Myocyte (in vitro differentiated cells): ENCODE data around the gene SEBOX. TPM values are rescaled to one million over a fixed set of nuclear protein-coding genes. Genes with fewer than 3 reads are reported as not detected.

Source experiments
- DNase-seq: peaks from one replicate; pipeline ENCODE4 v3.0.0-alpha.2; 2012; ENCODE audit warnings: low read depth
- polyA plus RNA-seq: library from polyadenylated mRNA; unstranded; fragments of >200 nt; gene quantifications from one replicate; pipeline ENCODE4 v1.2.1, GENCODE V29; 2012; ENCODE audit warnings: missing spikeins
- total RNA-seq: library from RNA; depleted of rRNA; stranded (reverse); fragments of >200 nt; gene quantifications from 2 replicates; pipeline ENCODE4 v1.2.3, GENCODE V29; 2014

SEBOX gene
- total RNA-seq = not detected in 2 replicates
- not detected for polyA plus RNA-seq

GRCh38 chr17:28364665-28365363 is at the start of gene SEBOX:
Gene SEBOX, minus strand, starts transcription at chr17:28365199. Its CDS starts 48 bp downstream, at chr17:28365151.
- no peak for DNase-seq

DNA sequence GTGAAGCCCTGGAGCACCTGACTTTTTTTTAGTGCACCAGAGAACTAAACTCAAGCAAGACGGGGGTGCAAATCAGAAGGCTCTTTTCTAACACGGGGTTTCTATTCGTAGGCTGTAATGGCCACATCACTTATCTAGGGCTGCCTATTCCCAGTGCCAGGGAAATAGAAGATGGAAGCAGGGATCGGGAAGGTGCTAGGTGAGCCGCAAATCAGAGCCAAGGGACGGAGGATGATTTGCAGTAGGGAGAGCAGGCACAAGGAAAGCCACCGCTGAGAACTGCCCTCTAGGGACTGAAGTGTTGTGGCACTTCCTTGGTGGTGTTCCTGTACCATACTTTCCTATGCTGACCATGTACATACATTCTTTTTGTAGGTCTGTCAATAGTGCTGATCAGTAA is 48.8 kb upstream of the SEBOX start:
- no peak for DNase-seq

DNA sequence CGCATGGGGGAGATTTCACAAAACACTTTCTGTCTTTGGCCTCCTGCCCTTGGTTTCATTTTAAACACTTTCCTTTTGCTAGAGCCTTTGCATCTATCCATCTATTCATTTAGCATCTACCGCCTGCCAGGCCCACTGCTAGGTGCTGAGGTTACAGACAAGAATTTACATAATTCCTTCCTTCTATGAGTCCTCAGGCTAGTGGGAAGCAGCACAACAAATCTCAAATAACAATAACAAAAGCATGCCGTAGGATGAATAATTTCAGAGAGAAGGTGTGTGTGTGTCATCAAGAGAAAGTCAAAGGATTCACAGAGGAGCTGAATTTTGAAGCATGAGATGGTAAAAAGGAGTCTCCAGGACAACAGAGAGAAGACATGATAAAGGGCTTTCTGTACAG is 47.1 kb upstream of the SEBOX start:
- DNase-seq = no peak

DNA sequence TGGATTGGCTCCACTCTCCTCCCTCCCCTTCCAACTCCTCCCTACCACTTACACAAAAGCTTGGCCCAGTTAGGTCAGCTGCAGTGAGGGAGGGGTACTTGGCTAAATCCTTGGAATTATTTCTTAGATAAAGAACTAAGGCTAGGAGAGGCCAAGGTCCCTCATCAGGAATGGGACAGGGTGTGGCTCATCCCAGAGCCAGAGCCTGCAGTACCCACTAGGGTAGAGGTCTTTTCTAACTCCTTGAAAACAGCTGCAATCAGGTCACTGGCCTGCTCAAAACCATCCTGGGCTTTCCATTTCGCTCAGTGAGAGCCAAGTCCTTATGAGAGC is 42.9 kb upstream of the SEBOX start:
- DNase-seq = no peak

DNA sequence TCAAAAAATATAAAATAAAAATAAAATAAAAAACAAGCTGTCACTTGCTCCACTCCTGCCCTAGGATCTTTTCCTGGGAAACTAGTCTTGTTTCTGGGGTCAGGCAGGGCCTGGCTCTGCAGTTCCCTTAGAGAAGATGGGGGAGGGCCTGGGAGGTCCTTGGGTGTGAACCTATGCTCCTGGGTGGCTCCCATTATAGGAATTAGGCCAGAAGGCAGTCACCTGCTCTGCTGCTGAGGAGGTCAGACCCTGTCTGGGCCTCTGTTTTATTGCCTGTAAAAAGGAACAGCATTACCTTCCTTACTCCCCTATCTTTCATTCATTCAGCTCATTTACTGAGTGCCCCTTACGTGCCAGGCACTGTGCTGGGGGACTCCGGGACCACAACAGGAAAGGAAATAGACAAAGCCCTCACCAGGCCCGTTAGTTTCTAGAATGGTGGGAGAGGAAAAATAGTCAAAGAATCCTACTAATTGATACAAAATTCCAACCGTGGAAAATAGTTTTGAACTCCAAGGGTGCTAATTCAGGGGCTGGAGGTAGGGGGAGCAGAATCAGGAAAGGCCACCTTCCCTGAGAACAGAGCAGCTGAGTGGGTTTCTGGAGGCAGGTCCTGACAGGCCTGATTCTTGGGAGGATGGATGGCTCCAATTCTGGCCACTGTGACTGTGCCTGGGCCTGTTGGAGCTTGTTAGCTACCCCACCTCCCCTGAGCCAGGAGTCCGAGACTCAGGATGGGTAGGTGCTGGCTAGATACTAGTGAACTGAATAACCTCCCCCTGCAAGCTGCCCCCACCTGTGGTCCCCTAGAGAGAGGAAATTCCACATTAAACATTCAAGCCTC is 42.4 kb upstream of the SEBOX start:
- no peak for DNase-seq

GRCh38 chr17:28406473-28406814 is 41.4 kb upstream of the SEBOX start:
- no peak for DNase-seq

DNA sequence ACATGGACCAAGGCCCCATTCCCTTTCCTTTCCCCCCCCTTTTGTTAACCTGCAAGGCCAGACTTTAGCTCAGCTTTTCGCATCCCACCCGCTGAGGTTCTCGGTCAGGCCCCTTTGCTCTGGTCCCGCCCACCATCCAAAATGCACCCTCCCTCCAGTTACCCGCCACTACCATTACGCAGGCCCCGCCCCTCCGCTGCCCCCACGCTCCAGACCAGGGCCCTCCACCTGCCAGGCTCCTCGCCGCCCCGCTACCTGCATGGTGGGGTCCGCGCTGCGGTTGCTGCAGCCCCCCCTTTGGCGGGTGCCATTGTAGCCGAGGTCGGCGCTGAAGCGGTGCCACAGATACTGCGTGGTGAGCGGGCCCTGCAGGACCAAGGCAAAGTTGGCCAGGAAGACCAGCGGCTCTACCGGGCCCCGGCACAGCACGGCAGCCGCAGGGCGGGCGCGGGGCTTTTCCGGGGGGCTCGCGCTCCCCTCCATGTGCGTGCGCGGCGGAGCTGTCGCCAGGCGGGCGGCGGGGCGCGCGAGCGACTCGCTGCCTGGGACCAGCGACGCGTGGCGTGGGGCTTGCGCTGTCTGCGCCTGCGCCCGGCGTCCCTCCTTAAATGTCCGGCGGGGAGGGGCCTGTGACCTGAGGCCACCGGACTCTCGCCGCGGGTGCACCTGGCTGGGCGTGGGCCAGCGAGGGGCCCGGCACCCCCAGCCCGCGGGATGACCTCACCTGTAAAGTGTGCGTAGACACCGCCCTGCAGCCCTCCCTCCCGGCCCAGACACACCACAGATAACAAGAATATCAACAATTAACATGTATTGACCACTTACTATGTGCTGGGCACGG is 40.9 kb upstream of the SEBOX start, which contains the start of gene SLC46A1:
Gene SLC46A1, minus strand, starts transcription at position 581 of the 841 bp plus-strand sequence. Its CDS starts 98 bp downstream, at position 483.
- DNase-seq = no peak

DNA sequence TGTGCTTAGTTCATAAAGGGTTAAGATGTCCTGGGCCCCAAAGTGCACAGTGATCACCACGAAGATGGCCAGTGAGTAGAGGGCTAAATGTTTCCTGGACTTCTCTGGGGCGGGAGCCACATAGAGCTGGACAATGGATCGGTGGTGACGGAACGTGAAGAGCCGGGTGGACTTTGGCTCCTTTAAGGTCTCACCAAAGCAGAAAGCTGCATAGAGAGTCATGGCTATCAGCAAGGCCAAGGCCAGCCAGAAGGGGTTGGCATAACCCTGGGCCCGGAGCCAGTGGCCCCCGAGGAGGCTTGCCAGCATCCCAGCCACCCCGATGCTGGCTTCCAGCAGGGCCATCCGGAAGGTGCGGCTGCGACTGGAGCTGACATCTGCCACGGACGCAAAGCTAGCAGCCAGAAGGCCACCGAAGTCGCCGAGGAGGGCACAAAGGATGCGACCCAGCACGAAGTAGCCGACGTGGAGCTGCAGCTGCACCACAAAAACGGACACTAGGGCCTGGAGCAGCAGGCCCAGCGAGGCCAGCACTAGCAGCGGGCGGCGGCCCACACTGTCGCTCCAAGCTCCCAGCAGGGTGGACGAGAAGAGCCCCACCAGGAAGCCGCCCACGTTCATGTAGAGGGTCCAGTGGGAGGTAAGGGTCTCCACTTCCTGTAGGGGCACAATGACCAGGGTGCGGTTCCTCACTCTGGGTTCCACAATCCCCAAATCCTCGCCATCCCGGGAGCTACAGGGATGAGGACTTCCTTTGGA is 40.0 kb upstream of the SEBOX start:
- no peak for DNase-seq

DNA sequence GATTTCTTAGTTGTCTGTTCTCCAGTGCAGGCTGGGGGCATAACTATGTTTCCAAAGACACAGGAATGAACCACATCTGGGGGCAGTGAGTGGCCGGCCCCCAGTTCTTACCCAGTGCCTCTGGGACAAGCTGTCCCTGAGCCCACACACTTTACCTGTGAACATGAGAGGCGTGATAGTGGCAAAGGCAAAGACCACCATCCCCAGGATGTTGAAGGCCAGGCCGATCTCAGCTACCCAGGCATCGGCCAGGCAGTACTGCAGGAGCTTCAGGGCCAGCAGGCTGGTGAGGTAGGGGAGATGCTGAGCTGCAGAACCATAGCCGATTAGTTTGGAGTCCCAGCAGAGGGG is 39.4 kb upstream of the SEBOX start:
- no peak for DNase-seq

GRCh38 chr17:28404007-28404406 is 39.0 kb upstream of the SEBOX start:
- DNase-seq = no peak

- DNase-seq = no peak
Measured at GRCh38 chr17:28402844-28403243, 37.8 kb upstream of the SEBOX start.

- DNase-seq = no peak
Measured at GRCh38 chr17:28402224-28402630, 37.2 kb upstream of the SEBOX start.

DNA sequence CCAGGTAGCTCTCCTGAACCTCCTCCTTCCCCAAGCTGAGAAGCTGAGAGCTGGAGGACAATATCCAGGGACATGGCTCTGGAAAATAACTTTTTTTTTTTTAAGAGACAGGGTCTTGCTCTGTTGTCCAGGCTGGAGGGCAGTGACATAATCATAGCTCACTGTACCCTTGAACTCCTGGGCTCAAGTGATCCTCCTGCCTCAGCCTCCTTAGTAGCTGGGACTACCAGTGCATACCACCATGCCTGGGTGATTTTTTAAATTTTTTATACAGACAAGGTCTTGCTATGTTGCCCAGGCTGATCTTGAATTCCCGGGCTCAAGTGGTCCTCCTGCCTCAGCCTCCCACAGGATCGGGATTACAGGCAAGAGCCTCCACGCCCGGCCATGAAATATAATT is 34.8 kb upstream of the SEBOX start:
- DNase-seq = no peak

GRCh38 chr17:28398280-28398981 is 33.4 kb upstream of the SEBOX start:
- DNase-seq = peak; percentile 42

GRCh38 chr17:28397687-28398279 is 32.8 kb upstream of the SEBOX start:
- no peak for DNase-seq

DNA sequence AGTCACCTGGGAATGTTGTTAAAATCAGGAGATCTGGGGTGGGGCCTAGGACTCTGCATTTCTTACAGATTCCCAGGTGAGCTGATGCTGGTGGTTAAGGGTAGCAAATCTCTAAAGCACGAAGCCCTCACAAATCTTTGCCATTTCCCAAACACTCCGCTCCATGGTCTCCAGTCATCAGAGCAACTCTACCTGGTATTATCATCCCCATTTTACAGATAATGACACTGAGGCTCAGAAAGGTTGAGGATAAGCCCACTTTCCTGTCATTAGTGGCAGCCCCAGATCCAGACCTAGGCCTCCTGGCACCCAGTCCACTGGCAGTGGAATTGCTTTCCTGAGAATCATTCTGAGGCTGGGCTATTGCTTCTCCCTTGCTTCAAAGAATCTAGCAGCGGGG is 32.3 kb upstream of the SEBOX start:
- DNase-seq = no peak

DNA sequence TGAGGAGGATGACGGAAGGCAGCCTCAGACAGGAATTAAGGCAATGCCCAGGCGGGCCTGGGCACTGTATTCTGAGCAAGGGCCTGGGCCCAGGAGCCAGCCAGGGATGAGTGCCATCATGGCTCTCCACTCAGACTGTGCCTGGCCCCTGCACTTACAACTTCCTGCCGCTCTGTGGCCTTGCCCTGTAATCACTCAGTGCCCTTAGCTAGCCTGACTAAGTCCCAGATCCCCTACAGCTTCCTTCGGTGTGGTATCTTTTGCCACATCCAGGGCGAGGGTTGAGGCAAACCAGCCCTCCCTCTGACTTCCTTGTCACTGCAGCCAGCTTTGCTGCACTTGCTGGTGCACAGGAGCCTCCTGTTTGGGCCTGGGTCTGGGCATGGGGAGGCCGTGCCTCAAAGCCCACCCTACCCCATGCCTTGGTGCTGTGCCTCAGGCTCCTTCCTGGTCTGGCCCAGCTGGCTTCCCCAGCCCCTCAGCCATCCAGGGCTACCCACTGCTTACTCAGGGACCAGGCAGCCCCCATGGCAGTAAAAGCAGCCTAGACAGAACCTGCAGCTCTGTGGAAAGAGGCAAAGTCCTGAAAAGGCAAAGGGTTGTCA is 31.7 kb upstream of the SEBOX start:
- DNase-seq = no peak

- peak; percentile 63 for DNase-seq
Measured at GRCh38 chr17:28395968-28396367, 31.0 kb upstream of the SEBOX start.

DNA sequence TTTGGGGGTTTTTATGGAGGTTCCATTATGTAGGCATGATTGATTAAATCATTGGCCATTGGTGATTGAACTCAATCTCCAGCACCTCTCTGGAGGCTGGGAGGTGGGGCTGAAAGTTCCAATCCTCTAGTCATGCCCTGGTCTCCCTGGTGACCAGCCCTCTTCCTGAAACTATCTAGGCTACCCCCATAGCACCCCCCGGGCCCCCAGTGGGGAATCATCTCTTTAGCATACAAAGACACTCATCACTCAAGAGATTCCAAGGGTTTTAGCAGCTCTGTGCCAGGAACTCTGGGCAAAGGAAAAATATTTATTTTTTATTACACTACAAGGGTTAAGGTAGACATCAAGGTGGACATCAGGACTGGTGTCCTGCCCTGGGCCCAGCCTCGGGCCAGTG is 30.4 kb upstream of the SEBOX start:
- no peak for DNase-seq
